ENCODE results near the gene SLC10A6.

The SLC10A6 gene

DNA sequence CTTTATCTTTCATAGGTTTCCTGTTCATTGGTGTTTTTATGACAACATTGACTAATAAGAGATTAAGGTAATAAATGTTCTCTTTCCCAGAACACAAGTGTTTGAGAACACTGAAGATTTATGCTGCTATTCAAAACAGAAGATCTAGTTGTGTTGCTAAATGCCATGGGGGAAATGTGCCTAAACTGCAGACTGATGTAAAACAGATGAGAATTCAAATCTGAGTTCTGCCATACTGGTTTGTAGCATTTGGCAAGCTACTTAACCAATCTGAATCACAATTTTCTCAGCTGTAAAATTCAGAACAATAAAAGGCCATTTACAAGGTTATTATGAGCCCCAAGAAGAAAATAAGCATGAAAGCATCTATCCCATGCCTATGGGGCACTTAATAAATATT lies 2.3 kb downstream of the SLC10A6 start:
- DNase-seq = no peak

- DNase-seq = no peak
Measured at GRCh38 chr4:86845593-86845992, 3.6 kb downstream of the SLC10A6 start.

- DNase-seq = no peak
Measured at GRCh38 chr4:86841309-86841708, 7.9 kb downstream of the SLC10A6 start.

DNA sequence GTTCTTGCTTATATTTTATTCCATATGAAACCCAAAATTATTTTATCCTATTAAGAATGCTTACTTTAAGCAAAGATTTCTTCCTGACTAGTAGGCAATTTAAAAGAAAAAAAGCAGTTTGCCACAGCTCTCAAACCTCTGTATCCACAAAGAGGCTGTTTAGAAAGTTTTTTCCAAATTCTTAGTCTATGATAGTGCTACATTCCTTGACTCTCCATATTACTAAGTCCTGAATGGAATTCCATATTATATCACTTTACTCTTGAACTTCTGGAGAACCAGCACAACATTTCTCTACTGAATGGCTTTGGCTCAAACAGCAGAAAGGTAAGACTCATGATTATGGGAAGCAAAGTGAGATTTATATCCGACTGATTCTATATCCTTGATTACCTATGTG lies 8.3 kb downstream of the SLC10A6 start:
- no peak for DNase-seq

GRCh38 chr4:86837691-86838503 lies 11.3 kb downstream of the SLC10A6 start:
- no peak for DNase-seq

DNA sequence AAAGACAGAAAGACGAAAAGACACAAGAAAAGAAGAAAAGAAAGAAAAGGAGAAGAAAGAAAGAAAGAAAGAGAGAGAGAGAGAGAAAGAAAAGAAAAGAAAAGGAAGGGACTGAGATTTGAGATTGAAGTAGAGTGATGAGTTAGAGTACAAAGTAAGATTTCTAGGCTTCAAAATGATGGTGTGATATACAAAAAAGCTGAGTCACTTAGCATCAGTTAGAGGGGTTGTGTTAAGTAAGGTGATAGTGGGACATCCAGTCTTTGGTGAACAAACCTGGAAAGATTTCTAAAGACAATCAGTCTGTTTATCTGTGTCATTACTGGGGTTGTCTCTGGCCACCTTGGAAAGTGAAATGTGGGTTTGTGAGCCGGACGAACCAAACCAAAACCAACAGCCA lies 13.5 kb downstream of the SLC10A6 start:
- DNase-seq = no peak

GRCh38 chr4:86834901-86835300 lies 14.3 kb downstream of the SLC10A6 start:
- no peak for DNase-seq

- no peak for DNase-seq
Measured at GRCh38 chr4:86833615-86834014, 15.6 kb downstream of the SLC10A6 start.

- DNase-seq = no peak
Measured at GRCh38 chr4:86831262-86832130, 17.7 kb downstream of the SLC10A6 start.

GRCh38 chr4:86825511-86825910 lies 23.7 kb downstream of the SLC10A6 start:
- DNase-seq = no peak

DNA sequence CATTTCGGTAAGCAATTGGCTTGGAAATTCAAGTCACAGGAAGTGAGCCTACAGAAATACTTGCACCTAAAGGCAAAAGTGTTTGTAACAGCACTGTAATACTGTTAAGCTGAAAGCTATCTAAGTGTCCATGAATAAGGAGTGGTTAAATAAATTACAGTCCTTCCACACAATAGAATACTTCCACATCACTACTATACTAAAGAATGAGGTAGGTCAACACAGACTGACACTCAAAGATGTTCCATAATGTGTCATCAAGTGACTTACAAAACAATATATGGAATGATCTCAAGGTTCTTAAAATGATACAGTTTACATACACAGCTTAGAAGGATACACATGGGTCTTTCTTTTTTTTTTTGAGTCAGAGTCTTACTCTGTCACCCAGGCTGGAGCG lies 27.0 kb downstream of the SLC10A6 start:
- no peak for DNase-seq

GRCh38 chr4:86821151-86821550 lies 28.0 kb downstream of the SLC10A6 start:
- DNase-seq = no peak

GRCh38 chr4:86819561-86819960 lies 29.6 kb downstream of the SLC10A6 start:
- DNase-seq = no peak

GRCh38 chr4:86818841-86819240 lies 30.3 kb downstream of the SLC10A6 start:
- no peak for DNase-seq

DNA sequence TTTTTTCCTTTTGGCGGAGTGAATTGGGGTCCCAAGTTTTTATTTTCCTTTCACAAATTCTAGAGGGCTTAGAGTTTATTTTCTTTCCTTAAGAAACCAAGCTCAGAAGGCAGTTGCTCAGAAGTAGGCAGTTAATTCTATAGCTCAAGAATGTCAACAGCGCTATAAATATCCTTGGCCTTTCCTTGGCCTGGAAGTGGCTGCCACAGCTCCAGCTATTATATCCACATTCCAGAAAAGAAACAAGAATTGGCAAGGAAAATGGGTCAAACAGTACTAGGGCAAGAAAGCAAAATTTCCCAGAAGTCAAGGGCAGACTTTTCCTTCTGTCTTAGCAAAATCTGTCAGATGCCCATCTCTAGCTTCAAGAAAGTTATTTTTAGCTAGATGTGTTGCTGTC lies 31.0 kb downstream of the SLC10A6 start:
- DNase-seq = no peak

DNA sequence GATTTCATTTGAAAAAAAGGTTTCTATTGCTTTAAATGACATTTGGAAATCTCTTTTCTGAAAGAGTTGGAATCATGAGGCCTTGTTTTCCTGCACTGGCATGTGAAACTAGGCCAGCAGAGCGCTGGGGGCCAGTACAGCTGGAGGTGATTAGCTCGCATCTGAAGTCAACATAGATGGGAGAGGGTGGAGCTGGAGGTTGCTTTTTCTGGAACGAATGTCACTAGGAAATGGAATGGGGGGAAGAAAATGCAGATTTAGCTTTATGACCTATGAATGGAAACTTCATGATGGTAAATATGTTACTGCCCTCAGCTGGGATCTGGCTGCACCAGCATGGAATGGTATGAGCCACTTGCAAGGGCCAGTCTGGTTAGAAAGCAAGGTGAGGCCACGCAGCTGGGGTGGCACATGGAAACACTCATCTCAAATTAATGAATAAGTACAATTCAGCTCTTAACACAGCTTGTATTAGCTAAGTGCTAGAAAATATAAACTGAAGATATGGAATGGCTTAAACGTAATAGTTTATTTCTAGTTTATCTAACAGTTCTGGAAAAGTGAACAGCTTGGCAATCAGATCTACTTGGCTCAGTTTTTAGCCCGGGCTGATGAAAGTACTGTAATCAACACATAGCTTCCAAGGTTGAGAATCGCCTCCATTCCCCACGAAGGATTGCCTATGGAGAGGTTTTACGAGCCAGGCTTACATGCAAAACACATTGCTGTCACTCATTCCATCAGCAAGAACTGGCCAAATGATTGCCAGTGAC lies 32.5 kb downstream of the SLC10A6 start:
- no peak for DNase-seq

DNA sequence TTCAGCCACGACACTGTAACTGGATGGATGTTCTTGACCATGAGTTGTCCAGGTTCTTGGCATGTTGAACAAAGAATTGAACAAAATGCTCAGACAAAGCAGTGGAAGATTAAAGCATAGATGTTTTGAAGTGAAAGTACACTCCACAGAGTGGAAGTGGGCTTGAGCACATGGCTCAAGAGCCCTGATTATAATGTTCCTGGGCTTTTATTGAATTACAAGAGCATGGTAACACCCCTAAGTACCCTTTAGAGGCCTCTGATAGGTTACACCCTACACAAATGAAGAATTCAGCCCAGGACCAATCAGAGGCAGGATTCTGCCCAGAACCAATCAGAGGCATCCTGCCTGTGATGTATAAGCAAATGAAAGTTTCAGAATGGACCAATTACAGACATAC lies 33.5 kb downstream of the SLC10A6 start:
- no peak for DNase-seq

- no peak for DNase-seq
Measured at GRCh38 chr4:86810847-86811246, 38.3 kb downstream of the SLC10A6 start.

GRCh38 chr4:86809809-86810208 lies 39.4 kb downstream of the SLC10A6 start:
- DNase-seq = no peak

- DNase-seq = no peak
Measured at GRCh38 chr4:86791126-86791525, 58.1 kb downstream of the SLC10A6 start.

DNA sequence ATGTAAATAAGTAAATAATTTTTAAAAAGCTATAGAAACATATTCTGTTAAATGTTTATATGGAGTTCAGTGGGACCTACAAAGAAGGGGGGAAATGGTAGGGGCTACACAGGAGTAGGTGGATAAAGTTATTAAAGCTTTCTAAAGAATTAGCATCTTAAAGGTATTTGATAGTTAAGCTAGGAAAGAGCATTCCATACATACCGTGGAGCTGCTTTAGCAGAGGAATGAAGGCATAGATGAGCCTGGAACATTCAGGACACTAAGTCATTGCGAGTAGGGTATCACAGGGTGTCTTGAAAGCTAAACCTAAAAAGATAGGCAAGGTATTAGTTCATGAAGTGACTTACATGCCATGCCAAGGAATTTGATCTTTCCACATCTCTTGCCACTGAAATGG lies 60.4 kb downstream of the SLC10A6 start:
- DNase-seq = no peak

DNA sequence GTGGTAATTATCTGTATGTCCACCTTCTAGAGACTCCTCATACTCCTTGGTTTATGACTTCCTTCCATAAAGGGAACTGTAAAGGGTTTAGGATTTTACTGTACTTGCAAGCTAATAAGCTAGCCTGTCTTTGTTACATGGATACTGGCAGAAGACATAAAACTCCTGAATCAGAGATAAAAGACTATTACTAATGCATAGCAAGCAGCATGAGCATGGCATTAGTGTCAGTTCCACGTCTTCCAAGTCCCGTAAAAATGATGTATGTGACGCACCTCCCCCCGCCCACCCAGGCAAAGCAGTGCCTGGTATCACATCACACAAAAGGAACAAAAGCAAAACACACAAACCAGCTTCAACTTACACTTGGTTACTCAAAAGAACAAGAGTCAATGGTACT lies 71.0 kb downstream of the SLC10A6 start:
- DNase-seq = no peak

DNA sequence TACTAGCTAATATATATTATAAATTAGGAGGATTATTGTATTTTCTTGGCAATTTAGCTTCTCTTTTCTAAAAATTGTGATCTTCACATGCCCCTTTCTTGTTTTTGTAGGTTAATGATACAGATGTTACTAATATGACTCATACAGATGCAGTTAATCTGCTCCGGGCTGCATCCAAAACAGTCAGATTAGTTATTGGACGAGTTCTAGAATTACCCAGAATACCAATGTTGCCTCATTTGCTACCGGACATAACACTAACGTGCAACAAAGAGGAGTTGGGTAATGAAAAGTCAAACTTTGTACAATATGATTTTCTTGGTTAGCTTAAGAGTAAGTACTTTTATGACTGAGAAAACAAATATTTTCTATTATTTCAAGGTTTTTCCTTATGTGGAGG lies 74.1 kb downstream of the SLC10A6 start:
- DNase-seq = no peak
